Pancreas (tissue), 10 donors: ENCODE data around the gene ACTBL2. TPM values are rescaled to one million over a fixed set of nuclear protein-coding genes. Genes with fewer than 3 reads are reported as not detected.

Source experiments
- ATAC-seq, 4 donors: fragments of 200-7000 bp; cut with Tn5 transposase; one replicate each; pipeline versions ENCODE4 v1.8.0 to v1.9.1; 2020; ENCODE audit warnings: mild to moderate bottlenecking in 4 of 4, moderate library complexity in 4 of 4
- DNase-seq, 6 donors: peaks; one replicate each; pipeline ENCODE4 v3.0.0-alpha.2; 2020
- FAIRE-seq: peaks from 2 replicates; lab custom pipeline; 2012; peaks lifted over from hg19 to GRCh38; lab: Jason Lieb, UNC
- H3K27ac ChIP-seq, 4 donors: fragments of 200-600 bp; sonication (generic); 1 replicate in 3 of 4; 2 replicates in 1 of 4; pipeline versions ENCODE4 v1.5.0 to v1.8.0; 2020
- H3K27me3 ChIP-seq, 4 donors: fragments of 200-600 bp; one replicate each; pipeline ENCODE4 v1.8.0; 2021
- H3K36me3 ChIP-seq, 3 donors: fragments of 200-600 bp; sonication (generic) in 1 of 3; one replicate each; pipeline versions ENCODE4 v1.5.0 to v1.8.0; 2020 to 2021
- H3K4me1 ChIP-seq, 3 donors: fragments of 200-600 bp; one replicate each; pipeline ENCODE4 v1.8.0; 2021
- H3K4me3 ChIP-seq, 4 donors: fragments of 200-600 bp; sonication (generic) in 2 of 4; one replicate each; pipeline versions ENCODE4 v1.5.0 to v1.8.0; 2020 to 2021
- H3K9me3 ChIP-seq, 4 donors: fragments of 200-600 bp; one replicate each; pipeline ENCODE4 v1.8.0; 2021
- CTCF ChIP-seq, 4 donors: fragments of 200-600 bp; sonication (generic) in 3 of 4; IDR thresholded peaks; one replicate each; pipeline versions ENCODE4 v1.5.0 to v1.8.0; 2021; ENCODE audit warnings: antibody characterized with exemption in 4 of 4
- WGBS, 2 donors: extraction: QIAGEN DNeasy Blood & Tissue Kit; methylation state at CpG; one replicate each; pipeline ENCODE4 v1.1.7; 2013; 5-methylcytosine and 5-hydroxymethylcytosine counted together
- intact Hi-C, 3 donors: fragments of 100-400 bp; cut with DNase I; formaldehyde crosslinking; loops; one replicate each; pipeline versions ENCODE4 v1.11.1 to v1.14.2; 2022
- polyA plus RNA-seq, 2 donors: library from polyadenylated mRNA; stranded (reverse); fragments of 200-250 nt; gene quantifications; one replicate each; pipeline ENCODE4 v1.2.3, GENCODE V29; 2013
- total RNA-seq, 6 donors: library from RNA; stranded (reverse); fragmentation: NEBNext Ultra II Directional in 4 of 6; extraction: Animal tissue kit (Norgen Biotek cat#: 25700) in 4 of 6; gene quantifications; one replicate each; pipeline versions ENCODE4 v1.2.1 to v1.2.4, GENCODE V29; 2021 to 2023
- donor health status: healthy with polysubstance abuse.
- donor health status: DM: no; HTN: no; CAD: no; lungs with moderate emphysema.
- donor health status: DM: no; HTN: no; CAD: no.
- donor health status: control.
- donor health status: control.
- donor health status: Bipolar disorder and iron deficiency.
- donor health status: DM: yes; HTN: yes; CAD: no.
- donor health status: DM: no; HTN: no; CAD: no.
- donor health status: DM: no; HTN: no; CAD: no.
- donor health status: DM: yes; HTN: yes; CAD: no.

ACTBL2 gene
- total and polyA plus RNA-seq, 8 donors = 0.06 to 0.37 (median 0.12) TPM; not detected in 5

GRCh38 chr5:57454896-57455295, 27.7 kb downstream of the ACTBL2 start:
- H3K9me3 ChIP-seq = no peaks in the 10 kb centered on the region
- no peaks in the 10 kb centered on the region for H3K27me3 ChIP-seq
- ATAC-seq = no peak
- TF ChIP-seq CTCF (IDR thresholded peaks at IDR 0.05) = no peak
- H3K4me3 ChIP-seq = no peak overlapping the region
- no peak for DNase-seq
- H3K36me3 ChIP-seq = no peaks in the 10 kb centered on the region
- H3K4me1 ChIP-seq = peaks cover 6 to 13% (median 7%) of the 10 kb centered on the region in 3 donors
- intact Hi-C loops = no loop called here
- no peak overlapping the region for H3K27ac ChIP-seq
- FAIRE-seq = no peak

- WGBS, 2 donors = 94 to 95% methylated on average over 4 of the region's 4 CpGs
- no peak for FAIRE-seq
Observed at GRCh38 chr5:57453728-57454127, 28.9 kb downstream of the ACTBL2 start.

GRCh38 chr5:57452885-57453284, 29.7 kb downstream of the ACTBL2 start:
- H3K36me3 ChIP-seq = no peaks in the 10 kb centered on the region
- intact Hi-C loops = no loop called here
- H3K4me1 ChIP-seq = peaks cover 6 to 13% (median 7%) of the 10 kb centered on the region in 3 donors
- no peaks in the 10 kb centered on the region for H3K27me3 ChIP-seq
- no peaks in the 10 kb centered on the region for H3K9me3 ChIP-seq
- DNase-seq = no peak
- no peak overlapping the region for H3K27ac ChIP-seq
- no peak for FAIRE-seq
- no peak for TF ChIP-seq CTCF (IDR thresholded peaks at IDR 0.05)
- H3K4me3 ChIP-seq = no peak overlapping the region
- peak in 1 of 4 donors; percentile 43 for ATAC-seq

More at GRCh38 chr5:57453728-57454127, 28.9 kb downstream of the ACTBL2 start:
- Histone ChIP-seq H3K27me3 (no peaks in the 10 kb centered on the region), H3K4me1 (peaks cover 6 to 13% (median 7%) of the 10 kb centered on the region in 3 donors), H3K36me3 (no peaks in the 10 kb centered on the region), H3K9me3 (no peaks in the 10 kb centered on the region), H3K4me3 (no peak overlapping the region), H3K27ac (no peak overlapping the region)
- intact Hi-C loops = no loop called here
- DNase-seq (no peak), ATAC-seq (no peak)
- no peak for TF ChIP-seq CTCF (IDR thresholded peaks at IDR 0.05)

DNA sequence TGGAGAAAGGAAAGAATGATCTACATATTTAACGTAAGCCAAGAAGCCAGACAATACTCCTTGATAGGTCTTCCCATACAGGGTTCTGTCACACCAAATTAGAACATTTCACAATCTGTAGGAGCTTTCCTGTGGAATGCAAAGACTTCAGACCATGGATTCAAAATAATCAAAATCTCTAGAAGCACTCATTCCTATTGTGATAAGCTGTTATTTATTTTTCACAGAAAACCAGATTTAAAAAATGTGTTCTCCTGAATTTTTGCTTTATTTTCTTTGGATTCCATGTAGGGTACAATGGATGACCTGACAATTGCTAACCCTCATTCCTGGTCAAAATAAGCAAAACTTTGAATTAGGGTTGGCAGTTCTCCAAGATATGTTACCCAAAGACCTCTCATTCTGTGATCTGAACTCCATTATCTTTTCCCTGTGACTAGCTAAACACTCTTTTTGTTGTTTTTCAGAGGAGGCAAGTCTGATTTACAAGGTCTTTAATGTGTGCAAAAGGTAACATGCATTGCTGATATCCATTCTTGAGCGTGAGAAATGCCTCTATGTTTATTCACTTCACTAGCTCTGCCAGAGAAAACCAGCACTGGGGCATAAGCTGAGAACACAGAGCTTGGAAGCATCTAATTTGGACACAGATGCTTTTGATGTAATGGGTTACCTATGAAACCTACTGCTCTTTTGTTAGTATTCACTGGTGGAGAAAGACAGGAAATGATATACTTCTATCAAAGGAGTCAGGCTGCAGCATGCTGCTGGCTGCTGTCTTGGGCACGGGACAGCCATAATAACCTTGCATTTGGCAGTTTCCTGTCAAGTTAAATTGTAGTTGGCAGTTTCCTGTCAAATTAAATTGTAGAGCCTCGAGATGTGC, 31.4 kb downstream of the ACTBL2 start:
- WGBS, 2 donors = 57 to 62% methylated on average over 4 of the region's 4 CpGs
- H3K27me3 ChIP-seq = no peaks in the 10 kb centered on the region
- intact Hi-C loops = no loop called here
- FAIRE-seq = no peak
- peaks cover 6 to 9% (median 7%) of the 10 kb centered on the region in 3 donors for H3K4me1 ChIP-seq
- H3K36me3 ChIP-seq = no peaks in the 10 kb centered on the region
- H3K9me3 ChIP-seq = no peaks in the 10 kb centered on the region
- ATAC-seq = peak in 2 of 4 donors; percentile 42 to 43
- no peak overlapping the region for H3K27ac ChIP-seq
- no peak overlapping the region for H3K4me3 ChIP-seq
- DNase-seq = no peak
- no peak for TF ChIP-seq CTCF (IDR thresholded peaks at IDR 0.05)

- WGBS, 2 donors = 76 to 87% methylated on average over 1 of the region's 1 CpG
- H3K27me3 ChIP-seq = no peaks in the 10 kb centered on the region
- H3K36me3 ChIP-seq = no peaks in the 10 kb centered on the region
- peaks cover 4 to 7% (median 6%) of the 10 kb centered on the region in 3 donors for H3K4me1 ChIP-seq
- no peak for ATAC-seq
- FAIRE-seq = no peak
- intact Hi-C loops = no loop called here
- no peak for DNase-seq
- H3K27ac ChIP-seq = no peak overlapping the region
- no peaks in the 10 kb centered on the region for H3K9me3 ChIP-seq
- H3K4me3 ChIP-seq = no peak overlapping the region
- no peak for TF ChIP-seq CTCF (IDR thresholded peaks at IDR 0.05)
Observed at GRCh38 chr5:57448751-57449150, 33.9 kb downstream of the ACTBL2 start.
